ENCODE data around the gene HNRNPA0. TPM values are rescaled to one million over a fixed set of nuclear protein-coding genes. Genes with fewer than 3 reads are reported as not detected.
"Not testable (repeated sequence)": the region's sequence is repeated elsewhere in the genome, so short reads cannot be mapped to it uniquely, and the experiment has no call there.

The HNRNPA0 gene
- total RNA-seq, 1 donor from 2014 or later, result 102 TPM

- Mint-ChIP-seq H3K27me3 (ENCODE audit: low read depth) (peaks cover 6% of the 10 kb centered on the region), H3K36me3 (ENCODE audit: low read depth) (no peaks in the 10 kb centered on the region), H3K4me3 (no peak overlapping the region), H3K9me3 (peaks cover 3% of the 10 kb centered on the region), H3K27ac (ENCODE audit: unreplicated experiment) (no peak overlapping the region), H3K4me1 (peaks cover 5% of the 10 kb centered on the region)
- no peak for DNase-seq (ENCODE audit: low read depth, low spot score)
- TF ChIP-seq CTCF (conservative IDR thresholded peaks at IDR 0.05), result no peak
Measured at GRCh38 chr5:137792303-137792702, 38.1 kb upstream of the HNRNPA0 start.

- Mint-ChIP-seq H3K27ac (ENCODE audit: unreplicated experiment) (peak overlapping the region; percentile 54), H3K36me3 (ENCODE audit: low read depth) (no peaks in the 10 kb centered on the region), H3K4me3 (no peak overlapping the region), H3K9me3 (peaks cover 3% of the 10 kb centered on the region), H3K27me3 (ENCODE audit: low read depth) (peaks cover 6% of the 10 kb centered on the region), H3K4me1 (peaks cover 5% of the 10 kb centered on the region)
- no peak for DNase-seq (ENCODE audit: low read depth, low spot score)
- TF ChIP-seq CTCF (conservative IDR thresholded peaks at IDR 0.05), result no peak
Measured at GRCh38 chr5:137791799-137792198, 37.6 kb upstream of the HNRNPA0 start.

- Mint-ChIP-seq H3K4me3 (no peak overlapping the region), H3K27me3 (ENCODE audit: low read depth) (peaks cover 11% of the 10 kb centered on the region), H3K27ac (ENCODE audit: unreplicated experiment) (peak overlapping the region; percentile 25), H3K4me1 (peaks cover 5% of the 10 kb centered on the region), H3K9me3 (peaks cover 3% of the 10 kb centered on the region), H3K36me3 (ENCODE audit: low read depth) (no peaks in the 10 kb centered on the region)
- no peak for DNase-seq (ENCODE audit: low read depth, low spot score)
- TF ChIP-seq CTCF (conservative IDR thresholded peaks at IDR 0.05), result no peak
Measured at GRCh38 chr5:137791387-137791786, 37.2 kb upstream of the HNRNPA0 start.

GRCh38 chr5:137788560-137788959, 34.4 kb upstream of the HNRNPA0 start:
- H3K27ac Mint-ChIP-seq (ENCODE audit: unreplicated experiment); H3K4me3 Mint-ChIP-seq; H3K36me3 Mint-ChIP-seq (ENCODE audit: low read depth); DNase-seq (ENCODE audit: low read depth, low spot score); H3K9me3 Mint-ChIP-seq; H3K4me1 Mint-ChIP-seq: not testable (repeated sequence)
- H3K27me3 Mint-ChIP-seq (ENCODE audit: low read depth), result peaks cover 19% of the 10 kb centered on the region

- Mint-ChIP-seq H3K27ac (ENCODE audit: unreplicated experiment) (no peak overlapping the region), H3K4me1 (peaks cover 19% of the 10 kb centered on the region), H3K27me3 (ENCODE audit: low read depth) (peaks cover 17% of the 10 kb centered on the region), H3K36me3 (ENCODE audit: low read depth) (no peaks in the 10 kb centered on the region), H3K4me3 (no peak overlapping the region), H3K9me3 (no peaks in the 10 kb centered on the region)
- no peak for DNase-seq (ENCODE audit: low read depth, low spot score)
- TF ChIP-seq CTCF (conservative IDR thresholded peaks at IDR 0.05), result no peak
Measured at GRCh38 chr5:137782984-137783536, 28.9 kb upstream of the HNRNPA0 start.

- Mint-ChIP-seq H3K27me3 (ENCODE audit: low read depth) (peaks cover 13% of the 10 kb centered on the region), H3K4me1 (peaks cover 19% of the 10 kb centered on the region), H3K4me3 (no peak overlapping the region), H3K27ac (ENCODE audit: unreplicated experiment) (no peak overlapping the region), H3K9me3 (no peaks in the 10 kb centered on the region), H3K36me3 (ENCODE audit: low read depth) (no peaks in the 10 kb centered on the region)
- DNase-seq (ENCODE audit: low read depth, low spot score), result no peak
- no peak for TF ChIP-seq CTCF (conservative IDR thresholded peaks at IDR 0.05)
Measured at GRCh38 chr5:137782055-137782454, 27.9 kb upstream of the HNRNPA0 start.
